ENCODE data around the gene ZSWIM1. TPM values are rescaled to one million over a fixed set of nuclear protein-coding genes. Genes with fewer than 3 reads are reported as not detected.
"Not testable (repeated sequence)": the region's sequence is repeated elsewhere in the genome, so short reads cannot be mapped to it uniquely, and the experiment has no call there.

Gene ZSWIM1
- total RNA-seq, 4 donors from 2014 or later, result 7.7 to 14.6 (median 10.9) TPM

DNA sequence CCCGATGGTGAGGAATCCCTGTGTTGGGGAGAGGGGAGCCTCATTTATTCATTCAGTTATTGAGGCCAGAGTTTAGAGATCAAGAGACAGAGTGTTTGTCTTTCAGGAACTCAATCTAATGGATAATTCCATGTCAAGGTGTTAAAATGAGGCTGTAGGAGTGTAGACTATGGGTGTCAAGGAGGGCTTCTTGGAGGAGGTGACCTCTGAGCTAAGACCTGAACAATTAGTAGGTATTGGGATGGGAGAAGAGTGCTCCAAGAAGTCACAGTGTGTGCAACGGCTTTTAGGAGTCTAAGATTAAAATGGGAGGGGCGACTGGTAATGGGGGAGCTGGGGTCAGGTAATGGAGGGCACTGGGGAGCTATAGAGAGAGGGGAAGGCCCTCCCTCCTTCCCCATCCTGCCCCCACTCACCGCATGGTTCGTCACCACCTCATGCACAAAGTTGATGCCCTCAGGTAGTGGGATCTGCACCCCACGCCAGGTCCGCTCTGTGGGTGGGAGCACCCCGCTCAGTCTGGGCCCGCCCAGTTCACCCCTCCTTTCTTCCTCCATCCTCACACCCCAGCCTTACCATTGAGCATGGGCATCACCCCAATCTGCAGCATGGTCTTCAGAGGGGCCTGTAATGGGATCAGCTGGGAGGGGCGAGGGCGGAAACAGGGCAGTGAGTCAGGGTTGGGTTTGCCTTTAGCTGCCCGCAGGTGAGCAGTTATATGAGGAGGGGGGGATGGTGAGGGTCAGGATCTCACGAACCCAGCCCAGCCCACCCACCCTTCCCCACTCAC, 18.2 kb downstream of the ZSWIM1 start:
- intact Hi-C loops (cut with DNase I), result no loop called here
- no peaks in the 10 kb centered on the region for H3K4me1 ChIP-seq
- 88 to 90% methylated on average over 13 of the region's 13 CpGs for WGBS, 2 donors

GRCh38 chr20:45901332-45901731, 20.3 kb downstream of the ZSWIM1 start:
- H3K4me1 ChIP-seq; DNase-seq; H3K4me3 ChIP-seq (replicated peaks in 1 of 3); H3K27me3 ChIP-seq; intact Hi-C loops (cut with DNase I); H3K36me3 ChIP-seq; H3K27ac ChIP-seq; H3K9me3 ChIP-seq: not testable (repeated sequence)
- 92 to 97% methylated on average over 6 of the region's 6 CpGs for WGBS, 2 donors

More for the DNA sequence above, 18.2 kb downstream of the ZSWIM1 start:
- no peak for DNase-seq
- H3K36me3 ChIP-seq, result peaks cover 6 to 8% of the 10 kb centered on the region in 2 donors
- no peak overlapping the region for H3K27ac ChIP-seq
- no peak overlapping the region for H3K4me3 ChIP-seq (replicated peaks in 1 of 3)
- TF ChIP-seq POLR2A (IDR thresholded peaks at IDR 0.05), result no peak
- TF ChIP-seq CTCF (IDR thresholded peaks at IDR 0.05), result no peak
- no peaks in the 10 kb centered on the region for H3K9me3 ChIP-seq
- no peaks in the 10 kb centered on the region for H3K27me3 ChIP-seq

DNA sequence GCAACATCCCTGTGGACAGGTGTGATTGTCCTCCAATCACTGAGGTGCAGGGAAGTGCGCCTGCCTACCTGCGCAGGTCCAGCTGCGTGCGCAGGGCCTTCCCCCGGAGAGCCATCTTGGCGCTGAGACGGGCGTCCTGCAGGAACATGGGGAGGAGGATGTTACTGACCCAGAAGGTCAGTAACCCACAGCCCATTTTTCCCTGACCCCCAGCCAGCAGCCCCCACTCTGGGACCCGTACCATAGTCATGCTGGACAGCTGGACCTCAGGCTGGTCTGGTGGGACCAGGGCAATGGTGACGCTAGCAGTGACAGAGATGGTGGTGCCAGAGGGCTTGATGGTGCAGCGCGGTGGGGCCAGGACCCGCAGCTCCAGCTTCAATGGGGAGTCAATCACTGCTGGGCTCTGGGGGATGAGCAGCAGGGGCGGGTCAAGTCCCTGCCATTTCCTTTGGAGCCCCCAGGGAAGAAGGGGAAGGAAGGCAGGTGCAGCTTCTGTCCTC, 21.2 kb downstream of the ZSWIM1 start:
- no peak overlapping the region for H3K4me3 ChIP-seq (replicated peaks in 1 of 3)
- WGBS, 2 donors, result 89 to 94% methylated on average over 12 to 14 of the region's 14 CpGs
- H3K27ac ChIP-seq, result no peak overlapping the region
- TF ChIP-seq CTCF (IDR thresholded peaks at IDR 0.05) (no peak), POLR2A (IDR thresholded peaks at IDR 0.05) (no peak)
- intact Hi-C loops (cut with DNase I), result no loop called here
- no peaks in the 10 kb centered on the region for H3K9me3 ChIP-seq
- no peaks in the 10 kb centered on the region for H3K27me3 ChIP-seq
- peaks cover 0 to 6% of the 10 kb centered on the region in 2 donors for H3K36me3 ChIP-seq
- H3K4me1 ChIP-seq, result no peaks in the 10 kb centered on the region
- DNase-seq, result no peak

DNA sequence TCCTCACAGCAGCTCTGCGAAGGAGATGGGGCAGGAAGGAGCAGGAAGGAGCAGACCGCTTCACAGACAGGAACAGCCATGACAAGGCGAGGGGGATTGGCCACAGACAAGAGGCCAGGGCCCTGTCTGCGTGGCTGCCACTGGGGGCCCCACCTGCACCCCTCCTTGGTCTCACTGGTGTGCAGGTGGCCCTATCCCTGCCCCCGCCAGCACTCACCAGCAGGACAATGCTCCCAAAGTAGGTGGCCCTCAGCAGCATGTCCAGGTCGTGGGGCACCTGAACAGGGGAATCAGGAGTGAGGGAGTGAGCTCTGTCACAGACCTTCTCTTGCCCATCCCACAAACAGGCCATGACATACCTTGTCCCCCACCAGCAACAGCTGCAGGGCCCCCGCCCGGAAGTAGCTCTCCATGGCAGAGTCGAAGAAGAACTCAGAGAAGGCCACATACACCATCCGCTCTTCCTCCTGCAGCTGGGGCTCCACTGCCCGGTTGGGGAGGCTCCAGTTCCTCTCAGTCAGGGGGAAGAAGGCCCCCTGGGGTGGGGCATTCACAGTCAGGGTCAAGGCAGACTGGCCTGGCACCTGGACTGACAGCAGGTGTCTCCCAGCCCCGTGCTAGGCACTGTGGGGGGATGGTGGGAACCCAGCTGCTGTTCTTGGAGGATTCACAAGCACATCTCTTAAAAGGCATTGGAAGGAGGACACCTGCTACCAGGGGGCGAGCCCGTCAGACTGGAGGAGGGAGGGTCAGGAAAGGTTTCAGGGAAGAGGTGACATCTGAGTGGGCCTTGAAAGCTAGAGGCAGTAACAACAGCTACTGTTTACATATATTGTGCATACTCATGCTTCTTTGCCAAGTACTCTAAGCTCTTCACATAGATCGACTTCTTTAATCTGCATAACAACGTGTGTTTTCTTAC, 23.8 kb downstream of the ZSWIM1 start:
- H3K9me3 ChIP-seq, result no peaks in the 10 kb centered on the region
- WGBS, 2 donors, result 83 to 87% methylated on average over 13 to 15 of the region's 16 CpGs
- TF ChIP-seq CTCF (IDR thresholded peaks at IDR 0.05) (no peak), POLR2A (IDR thresholded peaks at IDR 0.05) (no peak)
- no peak for DNase-seq
- no peak overlapping the region for H3K4me3 ChIP-seq (replicated peaks in 1 of 3)
- H3K4me1 ChIP-seq, result no peaks in the 10 kb centered on the region
- H3K27ac ChIP-seq, result no peak overlapping the region
- intact Hi-C loops (cut with DNase I), result no loop called here
- no peaks in the 10 kb centered on the region for H3K27me3 ChIP-seq
- peaks cover 0 to 6% of the 10 kb centered on the region in 2 donors for H3K36me3 ChIP-seq

DNA sequence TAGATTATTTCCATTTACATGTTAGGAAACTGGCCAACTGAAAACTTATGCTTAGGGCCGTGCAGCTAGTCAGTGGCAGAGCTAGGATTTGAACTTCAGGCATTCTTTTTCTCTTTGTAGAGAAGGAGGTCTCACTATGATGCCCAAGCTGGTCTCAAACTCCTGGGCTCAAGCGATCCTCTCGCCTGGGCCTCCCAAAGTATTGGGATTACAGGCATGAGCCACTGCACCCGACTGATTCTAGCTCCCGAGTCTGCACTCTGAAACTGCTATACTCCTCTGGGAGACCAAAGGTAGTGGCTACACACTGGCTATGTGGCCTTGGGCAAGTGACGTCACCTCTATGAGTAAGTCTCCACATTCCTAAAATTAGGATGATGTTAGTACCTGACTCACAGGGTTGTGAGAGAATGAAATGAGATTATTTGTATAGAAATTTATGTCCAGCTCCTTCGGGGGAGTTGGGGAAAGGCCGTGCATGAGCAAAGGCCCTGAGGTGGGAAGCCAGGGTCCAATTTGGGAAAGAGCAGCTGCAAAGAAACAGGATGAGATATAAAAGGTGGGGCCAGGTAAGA, 24.6 kb downstream of the ZSWIM1 start:
- no peaks in the 10 kb centered on the region for H3K27me3 ChIP-seq
- intact Hi-C loops (cut with DNase I), result no loop called here
- no peak overlapping the region for H3K4me3 ChIP-seq (replicated peaks in 1 of 3)
- no peak for DNase-seq
- H3K4me1 ChIP-seq, result no peaks in the 10 kb centered on the region
- 90% methylated on average over 8 of the region's 8 CpGs for WGBS, 2 donors
- H3K9me3 ChIP-seq, result no peaks in the 10 kb centered on the region
- no peak for TF ChIP-seq CTCF (IDR thresholded peaks at IDR 0.05)
- no peak for TF ChIP-seq POLR2A (IDR thresholded peaks at IDR 0.05)
- H3K27ac ChIP-seq, result no peak overlapping the region
- peaks cover 0 to 4% of the 10 kb centered on the region in 2 donors for H3K36me3 ChIP-seq
